K562 (cell line): Measurements from ENCODE around the gene DISC1.

Experiments
- ARID3A ChIP-seq: IDR thresholded peaks from 2 replicates; pipeline ENCODE4 v1.6.1; 2012; ENCODE audit warnings: low read depth, low read length, improper control_type of control experiment, borderline replicate concordance
- BDP1 ChIP-seq: IDR thresholded peaks from 3 replicates; pipeline ENCODE4 v1.6.1; 2011; ENCODE audit not compliant: insufficient read length, insufficient read depth
- CEBPZ ChIP-seq: fragments of 150-350 bp; IDR thresholded peaks from 2 replicates; pipeline ENCODE4 v1.6.1; 2014; ENCODE audit warnings: low read depth, mild to moderate bottlenecking, low read length, borderline replicate concordance
- ELF4 ChIP-seq: fragments of 450-650 bp; formaldehyde crosslinking; IDR thresholded peaks from 2 replicates; pipeline ENCODE4 v1.4.0; 2022; ENCODE audit warnings: missing genetic modification characterization
- EZH2 ChIP-seq: IDR thresholded peaks from 2 replicates; pipeline ENCODE4 v1.6.1; 2012; ENCODE audit warnings: low read depth, mild to moderate bottlenecking, inconsistent platforms, low read length, borderline replicate concordance
- FOSL1 ChIP-seq: fragments of 200-800 bp; sonication (Bioruptor generic); conservative IDR thresholded peaks from 2 replicates; pipeline ENCODE4 v1.6.1; 2016; ENCODE audit warnings: missing genetic modification characterization, missing compliant biosample characterization
- HNRNPL ChIP-seq: fragments of 200-400 bp; formaldehyde crosslinking; IDR thresholded peaks from 2 replicates; pipeline ENCODE4 v1.6.1; 2017; ENCODE audit warnings: low read depth, mild to moderate bottlenecking, low read length
- KDM1A ChIP-seq, 2 experiments: fragments of 450-650 bp; IDR thresholded peaks; 2 replicates each; pipeline ENCODE4 v1.6.1; 2016; ENCODE audit warnings: mild to moderate bottlenecking in 2 of 2
- LEF1 ChIP-seq: fragments of 450-650 bp; IDR thresholded peaks from 2 replicates; pipeline ENCODE4 v1.6.1; 2016; ENCODE audit warnings: mild to moderate bottlenecking
- MAX ChIP-seq: sonication (generic); formaldehyde crosslinking; IDR thresholded peaks from 2 replicates; pipeline ENCODE4 v1.9.0; 2022; ENCODE audit warnings: mild to moderate bottlenecking, missing genetic modification reagents
- MXI1 ChIP-seq: IDR thresholded peaks from 2 replicates; pipeline ENCODE4 v1.6.1; 2011; ENCODE audit warnings: low read depth, mild to moderate bottlenecking, improper control_type of control experiment, low read length
- TCF7L2 ChIP-seq: fragments of 150-350 bp; IDR thresholded peaks from 2 replicates; pipeline ENCODE4 v1.6.1; 2016; ENCODE audit warnings: low read depth, mild to moderate bottlenecking, low read length, moderate library complexity
- THRAP3 ChIP-seq: fragments of 450-650 bp; IDR thresholded peaks from 2 replicates; pipeline ENCODE4 v1.6.1; 2016; ENCODE audit warnings: mild to moderate bottlenecking, inconsistent platforms, borderline replicate concordance
- ZZZ3 ChIP-seq: fragments of 450-650 bp; IDR thresholded peaks from 2 replicates; pipeline ENCODE4 v1.6.1; 2016; ENCODE audit warnings: antibody characterized with exemption, mild to moderate bottlenecking, moderate library complexity

- TF ChIP-seq EZH2: no peak
- no peak for TF ChIP-seq TCF7L2
- no peak for TF ChIP-seq ELF4
- no peak for TF ChIP-seq ARID3A
- no peak for TF ChIP-seq MAX (CRISPR knock-in tag)
- TF ChIP-seq MXI1: no peak
- TF ChIP-seq FOSL1 (tag): no peak
- TF ChIP-seq LEF1: no peak
- no peak for TF ChIP-seq BDP1
- TF ChIP-seq ZZZ3: no peak
- TF ChIP-seq THRAP3: no peak
- TF ChIP-seq HNRNPL: no peak
- TF ChIP-seq KDM1A (IDR thresholded peaks at IDR 0.05): no peak
- TF ChIP-seq CEBPZ: no peak
Observed at GRCh38 chr1:231610388-231610787, 16.2 kb upstream of the DISC1 start.
